GM23338 (cell line): ENCODE results near the gene WWC1. TPM values are rescaled to one million over a fixed set of nuclear protein-coding genes. Genes with fewer than 3 reads are reported as not detected.

Experiments
- ATAC-seq: fragments of 200-7000 bp; cut with Tn5 transposase; 3 replicates; pipeline ENCODE4 v1.9.1; 2020
- DNase-seq: peaks from one replicate; pipeline ENCODE4 v3.0.0-alpha.2; 2015; ENCODE audit warnings: low spot score
- H2AFZ ChIP-seq: fragments of 200-600 bp; sonication (generic); 2 replicates; pipeline ENCODE4 v1.8.0; 2016; ENCODE audit warnings: antibody characterized with exemption, mild to moderate bottlenecking, moderate library complexity
- H3F3A ChIP-seq: fragments of 200-600 bp; sonication (generic); replicated peaks from 2 replicates; pipeline ENCODE4 v1.8.0; 2017; ENCODE audit warnings: antibody characterized with exemption, mixed run types, low read depth
- H3K27ac ChIP-seq: fragments of 200-600 bp; sonication (generic); 2 replicates; pipeline ENCODE4 v1.6.1; 2016; ENCODE audit warnings: low read depth
- H3K27me3 ChIP-seq: fragments of 200-600 bp; sonication (generic); 2 replicates; pipeline ENCODE4 v1.8.0; 2016; ENCODE audit warnings: mild to moderate bottlenecking, mixed run types, moderate library complexity; ENCODE audit not compliant: insufficient read depth
- H3K36me3 ChIP-seq: fragments of 200-600 bp; sonication (generic); 2 replicates; pipeline ENCODE4 v1.8.0; 2016; ENCODE audit warnings: mild to moderate bottlenecking; ENCODE audit not compliant: insufficient read depth
- H3K4me1 ChIP-seq: fragments of 200-600 bp; sonication (generic); 2 replicates; pipeline ENCODE4 v1.8.0; 2016; ENCODE audit warnings: mild to moderate bottlenecking, moderate library complexity; ENCODE audit not compliant: insufficient read depth
- H3K4me2 ChIP-seq: fragments of 200-600 bp; sonication (generic); 2 replicates; pipeline ENCODE4 v1.7.1; 2017; ENCODE audit warnings: mixed run types
- H3K4me3 ChIP-seq: fragments of 200-600 bp; sonication (generic); 2 replicates; pipeline ENCODE4 v1.6.1; 2016; ENCODE audit warnings: mixed run types
- H3K79me2 ChIP-seq: fragments of 200-600 bp; sonication (generic); replicated peaks from 2 replicates; pipeline ENCODE4 v1.8.0; 2017; ENCODE audit warnings: mild to moderate bottlenecking; ENCODE audit not compliant: insufficient read depth
- H3K9me2 ChIP-seq: fragments of 200-600 bp; sonication (generic); 2 replicates; pipeline ENCODE4 v1.8.0; 2017; ENCODE audit not compliant: insufficient read depth
- H4K20me1 ChIP-seq: fragments of 200-600 bp; sonication (generic); replicated peaks from 2 replicates; pipeline ENCODE4 v1.8.0; 2017; ENCODE audit warnings: mild to moderate bottlenecking; ENCODE audit not compliant: insufficient read depth
- H3K27ac Mint-ChIP-seq: 2 replicates; pipeline ENCODE4 v1.8.0; 2020; ENCODE audit warnings: inconsistent platforms, mild to moderate bottlenecking, moderate library complexity, mixed read lengths
- H3K27me3 Mint-ChIP-seq: 3 replicates; pipeline ENCODE4 v1.8.0; 2022; ENCODE audit warnings: low read depth, mild to moderate bottlenecking, moderate library complexity, mixed read lengths, inconsistent platforms; ENCODE audit not compliant: insufficient read depth, poor library complexity
- H3K36me3 Mint-ChIP-seq: 3 replicates; pipeline ENCODE4 v1.8.0; 2021; ENCODE audit warnings: low read depth, mild to moderate bottlenecking, inconsistent platforms, moderate library complexity, mixed read lengths
- H3K4me1 Mint-ChIP-seq: 3 replicates; pipeline ENCODE4 v1.8.0; 2020; ENCODE audit warnings: mild to moderate bottlenecking, inconsistent platforms, mixed read lengths
- H3K4me3 Mint-ChIP-seq: 3 replicates; pipeline ENCODE4 v1.8.0; 2021; ENCODE audit warnings: moderate library complexity, mild to moderate bottlenecking, inconsistent platforms, mixed read lengths
- H3K9me3 Mint-ChIP-seq: 3 replicates; pipeline ENCODE4 v1.8.0; 2020; ENCODE audit warnings: moderate library complexity, mild to moderate bottlenecking, inconsistent platforms, mixed read lengths
- CREB1 ChIP-seq: fragments of 250-450 bp; sonication (Bioruptor Pico); IDR thresholded peaks from 2 replicates; pipeline ENCODE4 v1.5.0; 2020; ENCODE audit warnings: low read depth, mild to moderate bottlenecking, moderate library complexity
- EZH2 ChIP-seq: fragments of 200-600 bp; sonication (generic); IDR thresholded peaks from one replicate; pipeline ENCODE4 v1.8.0; 2017; ENCODE audit warnings: antibody characterized with exemption, mild to moderate bottlenecking, low read depth; ENCODE audit not compliant: unreplicated experiment
- JUNB ChIP-seq: IDR thresholded peaks from one replicate; pipeline ENCODE4 v1.6.1; 2016; ENCODE audit warnings: antibody characterized with exemption; ENCODE audit not compliant: unreplicated experiment
- NANOG ChIP-seq: IDR thresholded peaks from 2 replicates; pipeline ENCODE4 v1.6.1; 2016; ENCODE audit warnings: antibody characterized with exemption, borderline replicate concordance
- POLR2AphosphoS5 ChIP-seq: IDR thresholded peaks from 2 replicates; pipeline ENCODE4 v1.6.1; 2016; ENCODE audit warnings: antibody characterized with exemption, low read depth
- STAT1 ChIP-seq: IDR thresholded peaks from one replicate; pipeline ENCODE4 v1.6.1; 2016; ENCODE audit warnings: antibody characterized with exemption; ENCODE audit not compliant: unreplicated experiment
- ZNF114 ChIP-seq: fragments of 250-450 bp; sonication (Bioruptor Pico); IDR thresholded peaks from 2 replicates; pipeline ENCODE4 v1.5.0; 2020; ENCODE audit warnings: mild to moderate bottlenecking, moderate library complexity
- ZNF331 ChIP-seq: fragments of 250-450 bp; sonication (Bioruptor Pico); IDR thresholded peaks from 2 replicates; pipeline ENCODE4 v1.5.0; 2020; ENCODE audit warnings: low read depth, mild to moderate bottlenecking, moderate library complexity
- polyA plus RNA-seq: library from polyadenylated mRNA; unstranded; fragments of >200 nt; fragmentation: Nextera tagmentation; extraction: Ambion mirVana; gene quantifications from 2 replicates; pipeline ENCODE4 v1.2.1, GENCODE V29; 2016
- total RNA-seq: library from RNA; depleted of rRNA; stranded (reverse); fragments of >200 nt; shearing (Covaris generic); gene quantifications from 2 replicates; pipeline ENCODE4 v1.2.3, GENCODE V29; 2014
- TF ChIP-seq, protein P1 (sequence below): IDR thresholded peaks from 2 replicates; pipeline ENCODE4 v1.6.1; 2016; ENCODE audit warnings: antibody characterized with exemption
- TF ChIP-seq, protein P2 (sequence below): IDR thresholded peaks from one replicate; pipeline ENCODE4 v1.6.1; 2018; ENCODE audit warnings: antibody characterized with exemption; ENCODE audit not compliant: unreplicated experiment
- TF ChIP-seq, protein P3 (sequence below): fragments of 250-450 bp; sonication (Bioruptor Pico); IDR thresholded peaks from 2 replicates; pipeline ENCODE4 v1.5.0; 2020; ENCODE audit warnings: mild to moderate bottlenecking, moderate library complexity
- TF ChIP-seq, protein P4 (sequence below), 2 experiments: fragments of 200-600 bp in 1 of 2; sonication (generic) in 1 of 2; conservative IDR thresholded peaks; 2 replicates each; pipeline versions ENCODE4 v1.5.1 to v1.6.1; 2016 to 2017; ENCODE audit warnings: antibody characterized with exemption in 2 of 2, low read depth in 2 of 2, mild to moderate bottlenecking in 2 of 2, moderate library complexity in 1 of 2

WWC1 gene
- total and polyA plus RNA-seq, 2 experiments from 2014 or later: 25.4 to 27.8 TPM

DNA sequence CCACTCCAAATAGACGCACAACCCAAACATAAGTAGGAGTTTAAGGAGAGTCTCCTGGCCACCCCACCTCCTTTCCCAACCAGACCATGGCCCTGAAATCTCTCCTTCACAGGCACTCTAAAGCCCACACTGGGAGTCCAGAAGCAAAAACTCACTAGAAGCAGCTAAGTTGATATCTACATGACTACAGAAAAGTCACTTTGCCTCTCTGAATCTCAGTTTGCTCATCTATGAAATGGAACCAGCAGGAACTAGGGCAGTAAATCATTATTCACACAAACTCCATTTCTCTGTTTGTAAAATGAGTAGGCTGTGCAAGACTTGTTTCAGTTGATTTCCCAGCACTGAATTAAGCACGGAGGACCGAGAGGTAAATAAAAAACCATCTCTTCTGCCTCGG is 4.1 kb upstream of the WWC1 start:
- Histone ChIP-seq H3K36me3 (no peaks in the 10 kb centered on the region), H3K27ac (no peak overlapping the region), H3K4me2 (no peak overlapping the region), H2AFZ (no peak overlapping the region), H3K4me1 (peaks cover 9% of the 10 kb centered on the region), H3K79me2 (no peaks in the 10 kb centered on the region), H4K20me1 (no peaks in the 10 kb centered on the region), H3K9me2 (no peaks in the 10 kb centered on the region), H3F3A (no peaks in the 10 kb centered on the region), H3K4me3 (no peak overlapping the region), H3K27me3 (no peaks in the 10 kb centered on the region)
- Mint-ChIP-seq H3K36me3 (no peaks in the 10 kb centered on the region), H3K27ac (no peak overlapping the region), H3K27me3 (peaks cover 9% of the 10 kb centered on the region), H3K9me3 (no peaks in the 10 kb centered on the region; the same call in 2 of the 3 replicates), H3K4me1 (peaks cover 43% of the 10 kb centered on the region), H3K4me3 (no peak overlapping the region; the same call in 2 of the 3 replicates)
- ATAC-seq (no peak), DNase-seq (no peak)
- no peak for TF ChIP-seq POLR2AphosphoS5
- TF ChIP-seq STAT1: no peak
- TF ChIP-seq ZNF331 (CRISPR knock-in tag): no peak
- no peak for TF ChIP-seq NANOG
- TF ChIP-seq, protein P1, sequence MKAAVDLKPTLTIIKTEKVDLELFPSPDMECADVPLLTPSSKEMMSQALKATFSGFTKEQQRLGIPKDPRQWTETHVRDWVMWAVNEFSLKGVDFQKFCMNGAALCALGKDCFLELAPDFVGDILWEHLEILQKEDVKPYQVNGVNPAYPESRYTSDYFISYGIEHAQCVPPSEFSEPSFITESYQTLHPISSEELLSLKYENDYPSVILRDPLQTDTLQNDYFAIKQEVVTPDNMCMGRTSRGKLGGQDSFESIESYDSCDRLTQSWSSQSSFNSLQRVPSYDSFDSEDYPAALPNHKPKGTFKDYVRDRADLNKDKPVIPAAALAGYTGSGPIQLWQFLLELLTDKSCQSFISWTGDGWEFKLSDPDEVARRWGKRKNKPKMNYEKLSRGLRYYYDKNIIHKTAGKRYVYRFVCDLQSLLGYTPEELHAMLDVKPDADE: no peak
- TF ChIP-seq EZH2: no peak
- TF ChIP-seq, protein P2, sequence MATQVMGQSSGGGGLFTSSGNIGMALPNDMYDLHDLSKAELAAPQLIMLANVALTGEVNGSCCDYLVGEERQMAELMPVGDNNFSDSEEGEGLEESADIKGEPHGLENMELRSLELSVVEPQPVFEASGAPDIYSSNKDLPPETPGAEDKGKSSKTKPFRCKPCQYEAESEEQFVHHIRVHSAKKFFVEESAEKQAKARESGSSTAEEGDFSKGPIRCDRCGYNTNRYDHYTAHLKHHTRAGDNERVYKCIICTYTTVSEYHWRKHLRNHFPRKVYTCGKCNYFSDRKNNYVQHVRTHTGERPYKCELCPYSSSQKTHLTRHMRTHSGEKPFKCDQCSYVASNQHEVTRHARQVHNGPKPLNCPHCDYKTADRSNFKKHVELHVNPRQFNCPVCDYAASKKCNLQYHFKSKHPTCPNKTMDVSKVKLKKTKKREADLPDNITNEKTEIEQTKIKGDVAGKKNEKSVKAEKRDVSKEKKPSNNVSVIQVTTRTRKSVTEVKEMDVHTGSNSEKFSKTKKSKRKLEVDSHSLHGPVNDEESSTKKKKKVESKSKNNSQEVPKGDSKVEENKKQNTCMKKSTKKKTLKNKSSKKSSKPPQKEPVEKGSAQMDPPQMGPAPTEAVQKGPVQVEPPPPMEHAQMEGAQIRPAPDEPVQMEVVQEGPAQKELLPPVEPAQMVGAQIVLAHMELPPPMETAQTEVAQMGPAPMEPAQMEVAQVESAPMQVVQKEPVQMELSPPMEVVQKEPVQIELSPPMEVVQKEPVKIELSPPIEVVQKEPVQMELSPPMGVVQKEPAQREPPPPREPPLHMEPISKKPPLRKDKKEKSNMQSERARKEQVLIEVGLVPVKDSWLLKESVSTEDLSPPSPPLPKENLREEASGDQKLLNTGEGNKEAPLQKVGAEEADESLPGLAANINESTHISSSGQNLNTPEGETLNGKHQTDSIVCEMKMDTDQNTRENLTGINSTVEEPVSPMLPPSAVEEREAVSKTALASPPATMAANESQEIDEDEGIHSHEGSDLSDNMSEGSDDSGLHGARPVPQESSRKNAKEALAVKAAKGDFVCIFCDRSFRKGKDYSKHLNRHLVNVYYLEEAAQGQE: no peak
- TF ChIP-seq, protein P3, sequence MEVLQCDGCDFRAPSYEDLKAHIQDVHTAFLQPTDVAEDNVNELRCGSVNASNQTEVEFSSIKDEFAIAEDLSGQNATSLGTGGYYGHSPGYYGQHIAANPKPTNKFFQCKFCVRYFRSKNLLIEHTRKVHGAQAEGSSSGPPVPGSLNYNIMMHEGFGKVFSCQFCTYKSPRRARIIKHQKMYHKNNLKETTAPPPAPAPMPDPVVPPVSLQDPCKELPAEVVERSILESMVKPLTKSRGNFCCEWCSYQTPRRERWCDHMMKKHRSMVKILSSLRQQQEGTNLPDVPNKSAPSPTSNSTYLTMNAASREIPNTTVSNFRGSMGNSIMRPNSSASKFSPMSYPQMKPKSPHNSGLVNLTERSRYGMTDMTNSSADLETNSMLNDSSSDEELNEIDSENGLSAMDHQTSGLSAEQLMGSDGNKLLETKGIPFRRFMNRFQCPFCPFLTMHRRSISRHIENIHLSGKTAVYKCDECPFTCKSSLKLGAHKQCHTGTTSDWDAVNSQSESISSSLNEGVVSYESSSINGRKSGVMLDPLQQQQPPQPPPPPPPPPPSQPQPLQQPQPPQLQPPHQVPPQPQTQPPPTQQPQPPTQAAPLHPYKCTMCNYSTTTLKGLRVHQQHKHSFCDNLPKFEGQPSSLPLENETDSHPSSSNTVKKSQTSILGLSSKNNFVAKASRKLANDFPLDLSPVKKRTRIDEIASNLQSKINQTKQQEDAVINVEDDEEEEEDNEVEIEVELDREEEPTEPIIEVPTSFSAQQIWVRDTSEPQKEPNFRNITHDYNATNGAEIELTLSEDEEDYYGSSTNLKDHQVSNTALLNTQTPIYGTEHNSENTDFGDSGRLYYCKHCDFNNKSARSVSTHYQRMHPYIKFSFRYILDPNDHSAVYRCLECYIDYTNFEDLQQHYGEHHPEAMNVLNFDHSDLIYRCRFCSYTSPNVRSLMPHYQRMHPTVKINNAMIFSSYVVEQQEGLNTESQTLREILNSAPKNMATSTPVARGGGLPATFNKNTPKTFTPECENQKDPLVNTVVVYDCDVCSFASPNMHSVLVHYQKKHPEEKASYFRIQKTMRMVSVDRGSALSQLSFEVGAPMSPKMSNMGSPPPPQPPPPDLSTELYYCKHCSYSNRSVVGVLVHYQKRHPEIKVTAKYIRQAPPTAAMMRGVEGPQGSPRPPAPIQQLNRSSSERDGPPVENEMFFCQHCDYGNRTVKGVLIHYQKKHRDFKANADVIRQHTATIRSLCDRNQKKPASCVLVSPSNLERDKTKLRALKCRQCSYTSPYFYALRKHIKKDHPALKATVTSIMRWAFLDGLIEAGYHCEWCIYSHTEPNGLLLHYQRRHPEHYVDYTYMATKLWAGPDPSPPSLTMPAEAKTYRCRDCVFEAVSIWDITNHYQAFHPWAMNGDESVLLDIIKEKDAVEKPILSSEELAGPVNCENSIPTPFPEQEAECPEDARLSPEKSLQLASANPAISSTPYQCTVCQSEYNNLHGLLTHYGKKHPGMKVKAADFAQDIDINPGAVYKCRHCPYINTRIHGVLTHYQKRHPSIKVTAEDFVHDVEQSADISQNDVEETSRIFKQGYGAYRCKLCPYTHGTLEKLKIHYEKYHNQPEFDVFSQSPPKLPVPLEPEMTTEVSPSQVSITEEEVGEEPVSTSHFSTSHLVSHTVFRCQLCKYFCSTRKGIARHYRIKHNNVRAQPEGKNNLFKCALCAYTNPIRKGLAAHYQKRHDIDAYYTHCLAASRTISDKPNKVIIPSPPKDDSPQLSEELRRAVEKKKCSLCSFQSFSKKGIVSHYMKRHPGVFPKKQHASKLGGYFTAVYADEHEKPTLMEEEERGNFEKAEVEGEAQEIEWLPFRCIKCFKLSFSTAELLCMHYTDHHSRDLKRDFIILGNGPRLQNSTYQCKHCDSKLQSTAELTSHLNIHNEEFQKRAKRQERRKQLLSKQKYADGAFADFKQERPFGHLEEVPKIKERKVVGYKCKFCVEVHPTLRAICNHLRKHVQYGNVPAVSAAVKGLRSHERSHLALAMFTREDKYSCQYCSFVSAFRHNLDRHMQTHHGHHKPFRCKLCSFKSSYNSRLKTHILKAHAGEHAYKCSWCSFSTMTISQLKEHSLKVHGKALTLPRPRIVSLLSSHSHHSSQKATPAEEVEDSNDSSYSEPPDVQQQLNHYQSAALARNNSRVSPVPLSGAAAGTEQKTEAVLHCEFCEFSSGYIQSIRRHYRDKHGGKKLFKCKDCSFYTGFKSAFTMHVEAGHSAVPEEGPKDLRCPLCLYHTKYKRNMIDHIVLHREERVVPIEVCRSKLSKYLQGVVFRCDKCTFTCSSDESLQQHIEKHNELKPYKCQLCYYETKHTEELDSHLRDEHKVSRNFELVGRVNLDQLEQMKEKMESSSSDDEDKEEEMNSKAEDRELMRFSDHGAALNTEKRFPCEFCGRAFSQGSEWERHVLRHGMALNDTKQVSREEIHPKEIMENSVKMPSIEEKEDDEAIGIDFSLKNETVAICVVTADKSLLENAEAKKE (CRISPR knock-in tag): no peak
- TF ChIP-seq ZNF114: no peak
- TF ChIP-seq, protein P4, sequence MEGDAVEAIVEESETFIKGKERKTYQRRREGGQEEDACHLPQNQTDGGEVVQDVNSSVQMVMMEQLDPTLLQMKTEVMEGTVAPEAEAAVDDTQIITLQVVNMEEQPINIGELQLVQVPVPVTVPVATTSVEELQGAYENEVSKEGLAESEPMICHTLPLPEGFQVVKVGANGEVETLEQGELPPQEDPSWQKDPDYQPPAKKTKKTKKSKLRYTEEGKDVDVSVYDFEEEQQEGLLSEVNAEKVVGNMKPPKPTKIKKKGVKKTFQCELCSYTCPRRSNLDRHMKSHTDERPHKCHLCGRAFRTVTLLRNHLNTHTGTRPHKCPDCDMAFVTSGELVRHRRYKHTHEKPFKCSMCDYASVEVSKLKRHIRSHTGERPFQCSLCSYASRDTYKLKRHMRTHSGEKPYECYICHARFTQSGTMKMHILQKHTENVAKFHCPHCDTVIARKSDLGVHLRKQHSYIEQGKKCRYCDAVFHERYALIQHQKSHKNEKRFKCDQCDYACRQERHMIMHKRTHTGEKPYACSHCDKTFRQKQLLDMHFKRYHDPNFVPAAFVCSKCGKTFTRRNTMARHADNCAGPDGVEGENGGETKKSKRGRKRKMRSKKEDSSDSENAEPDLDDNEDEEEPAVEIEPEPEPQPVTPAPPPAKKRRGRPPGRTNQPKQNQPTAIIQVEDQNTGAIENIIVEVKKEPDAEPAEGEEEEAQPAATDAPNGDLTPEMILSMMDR (conservative IDR thresholded peaks at IDR 0.05; ENCODE audit: low read depth in 2 of 2): no peak
- TF ChIP-seq CREB1: no peak
- no peak for TF ChIP-seq JUNB
